Right cardiac atrium (tissue), 5 donors: ENCODE measurements around the gene ERCC6L2. TPM values are rescaled to one million over a fixed set of nuclear protein-coding genes. Genes with fewer than 3 reads are reported as not detected.
A peak's percentile ranks its signal among the peaks of the same experiment; 100 is the strongest.

Experiments used
- ATAC-seq, 2 donors: fragments of 200-7000 bp; cut with Tn5 transposase; one replicate each; pipeline versions ENCODE4 v1.8.0 to v1.9.1; 2020; ENCODE audit warnings: moderate library complexity in 2 of 2, mild to moderate bottlenecking in 1 of 2
- DNase-seq, 3 donors: peaks; one replicate each; pipeline ENCODE4 v3.0.0-alpha.2; 2020
- H3K27ac ChIP-seq: one replicate; pipeline ENCODE4 v1.5.1; 2013; ENCODE audit warnings: mild to moderate bottlenecking, low read length, control low read depth, moderate library complexity
- H3K27me3 ChIP-seq: one replicate; pipeline ENCODE4 v1.6.1; 2013; ENCODE audit not compliant: control insufficient read depth, insufficient read depth
- H3K4me1 ChIP-seq: one replicate; pipeline ENCODE4 v1.6.1; 2013; ENCODE audit warnings: low read length; ENCODE audit not compliant: control insufficient read depth, insufficient read depth
- H3K4me3 ChIP-seq: one replicate; pipeline ENCODE4 v1.5.1; 2013; ENCODE audit warnings: low read length, control low read depth
- H3K9me3 ChIP-seq: one replicate; pipeline ENCODE4 v1.6.1; 2013; ENCODE audit warnings: low read length; ENCODE audit not compliant: control insufficient read depth
- WGBS: extraction: QIAGEN DNeasy Blood & Tissue Kit; methylation state at CpG from one replicate; pipeline ENCODE4 v1.1.7; 2013; 5-methylcytosine and 5-hydroxymethylcytosine counted together
- intact Hi-C, 4 donors: fragments of 100-400 bp; cut with DNase I; formaldehyde crosslinking; loops; one replicate each; pipeline versions ENCODE4 v1.11.0 to v1.14.0; 2022 to 2023
- polyA plus RNA-seq: library from polyadenylated mRNA; stranded (reverse); fragments of 200-250 nt; gene quantifications from one replicate; pipeline ENCODE4 v1.2.3, GENCODE V29; 2013
- total RNA-seq, 4 donors: library from RNA; stranded (reverse); fragmentation: NEBNext Ultra II Directional; extraction: Animal tissue kit (Norgen Biotek cat#: 25700); gene quantifications; one replicate each; pipeline ENCODE4 v1.2.1, GENCODE V29; 2021
- donor health status: healthy with polysubstance abuse.
- donor health status: DM: no; HTN: yes; CAD: no.
- donor health status: DM: no; HTN: no; CAD: no.
- donor health status: DM: no; HTN: yes; CAD: no; lungs with severe emphysema.
- donor health status: DM: yes; HTN: yes; CAD: no.

ERCC6L2 gene
- total and polyA plus RNA-seq, 5 donors, result 6.8 to 41.0 (median 34.4) TPM

- WGBS, result 82% methylated on average over 2 of the region's 2 CpGs
- H3K4me3 ChIP-seq, result no peak overlapping the region
- H3K27me3 ChIP-seq, result no peaks in the 10 kb centered on the region
- intact Hi-C loops, result no loop called here
- DNase-seq (no peak), ATAC-seq (no peak)
- no peaks in the 10 kb centered on the region for H3K9me3 ChIP-seq
- H3K27ac ChIP-seq, result no peak overlapping the region
- no peaks in the 10 kb centered on the region for H3K4me1 ChIP-seq
Measured at GRCh38 chr9:96009223-96009602, 133.7 kb downstream of the ERCC6L2 start.

GRCh38 chr9:96009690-96010472 lies 134.4 kb downstream of the ERCC6L2 start:
- Histone ChIP-seq H3K4me3 (no peak overlapping the region), H3K4me1 (no peaks in the 10 kb centered on the region), H3K9me3 (no peaks in the 10 kb centered on the region), H3K27ac (no peak overlapping the region), H3K27me3 (no peaks in the 10 kb centered on the region)
- intact Hi-C loops, result no loop called here
- DNase-seq (peak in 1 of 3 donors; percentile 64), ATAC-seq (peak; percentile 58 to 59)
- WGBS, result 61% methylated on average over 4 of the region's 4 CpGs

- WGBS, result 80% methylated on average over 6 of the region's 6 CpGs
- intact Hi-C loops, result no loop called here
- no peak overlapping the region for H3K4me3 ChIP-seq
- H3K27ac ChIP-seq, result no peak overlapping the region
- no peaks in the 10 kb centered on the region for H3K4me1 ChIP-seq
- no peaks in the 10 kb centered on the region for H3K27me3 ChIP-seq
- no peaks in the 10 kb centered on the region for H3K9me3 ChIP-seq
- DNase-seq, result peak in 2 of 3 donors; percentile 47 to 76
- peak; percentile 88 to 97 for ATAC-seq
Measured at GRCh38 chr9:96014078-96014477, 138.6 kb downstream of the ERCC6L2 start.

- H3K4me3 ChIP-seq, result no peak overlapping the region
- ATAC-seq (no peak), DNase-seq (no peak)
- intact Hi-C loops, result no loop called here
- 89% methylated on average over 3 of the region's 3 CpGs for WGBS
- no peaks in the 10 kb centered on the region for H3K27me3 ChIP-seq
- peaks cover 3% of the 10 kb centered on the region for H3K4me1 ChIP-seq
- H3K27ac ChIP-seq, result no peak overlapping the region
- H3K9me3 ChIP-seq, result no peaks in the 10 kb centered on the region
Measured at GRCh38 chr9:96015876-96016686, 140.6 kb downstream of the ERCC6L2 start.
